Activated CD8-positive, alpha-beta T cell treated with anti-CD3 and anti-CD28 coated beads, Interleukin-2, amount 10 ng/mL, durations not matched to agents 7 days and 5 days (primary cell): ENCODE measurements around the gene DLD. TPM values are rescaled to one million over a fixed set of nuclear protein-coding genes. Genes with fewer than 3 reads are reported as not detected.
"Not testable (repeated sequence)": the region's sequence is repeated elsewhere in the genome, so short reads cannot be mapped to it uniquely, and the experiment has no call there.

Source experiments
- ATAC-seq: fragments of 150-1000 bp; cut with Tn5 transposase; one replicate; pipeline ENCODE4 v1.10.0; 2021; ENCODE audit warnings: moderate library complexity
- CTCF ChIA-PET: fragments of 350-600 bp; sonication (Branson Sonifier 250); formaldehyde crosslinking; loops from one replicate; lab custom pipeline; 2021; ENCODE audit warnings: antibody characterized with exemption; lab: Charles Lee
- POLR2A ChIA-PET: fragments of 350-600 bp; sonication (Branson Sonifier 250); formaldehyde crosslinking; loops from one replicate; lab custom pipeline; 2021; ENCODE audit warnings: antibody characterized with exemption; lab: Charles Lee
- DNase-seq: peaks from one replicate; pipeline ENCODE4 v3.0.0-alpha.2; 2020
- H3K27ac Mint-ChIP-seq: one replicate; pipeline ENCODE4 v1.8.0; 2021; ENCODE audit warnings: mild to moderate bottlenecking, mixed read lengths
- H3K27me3 Mint-ChIP-seq: one replicate; pipeline ENCODE4 v1.8.0; 2021; ENCODE audit warnings: low read depth, mixed read lengths
- H3K36me3 Mint-ChIP-seq: one replicate; pipeline ENCODE4 v1.8.0; 2021; ENCODE audit warnings: low read depth, mixed read lengths
- H3K4me1 Mint-ChIP-seq: one replicate; pipeline ENCODE4 v1.8.0; 2021; ENCODE audit warnings: low read depth, mixed read lengths
- H3K4me3 Mint-ChIP-seq: one replicate; pipeline ENCODE4 v1.8.0; 2021; ENCODE audit warnings: mild to moderate bottlenecking, mixed read lengths
- H3K9me3 Mint-ChIP-seq: one replicate; pipeline ENCODE4 v1.8.0; 2022; ENCODE audit warnings: mixed read lengths; ENCODE audit not compliant: insufficient read depth
- total RNA-seq, 2 experiments: library from RNA; stranded (reverse); gene quantifications; one replicate each; pipeline ENCODE4 v1.2.3, GENCODE V29; 2021

DLD gene, protein sequence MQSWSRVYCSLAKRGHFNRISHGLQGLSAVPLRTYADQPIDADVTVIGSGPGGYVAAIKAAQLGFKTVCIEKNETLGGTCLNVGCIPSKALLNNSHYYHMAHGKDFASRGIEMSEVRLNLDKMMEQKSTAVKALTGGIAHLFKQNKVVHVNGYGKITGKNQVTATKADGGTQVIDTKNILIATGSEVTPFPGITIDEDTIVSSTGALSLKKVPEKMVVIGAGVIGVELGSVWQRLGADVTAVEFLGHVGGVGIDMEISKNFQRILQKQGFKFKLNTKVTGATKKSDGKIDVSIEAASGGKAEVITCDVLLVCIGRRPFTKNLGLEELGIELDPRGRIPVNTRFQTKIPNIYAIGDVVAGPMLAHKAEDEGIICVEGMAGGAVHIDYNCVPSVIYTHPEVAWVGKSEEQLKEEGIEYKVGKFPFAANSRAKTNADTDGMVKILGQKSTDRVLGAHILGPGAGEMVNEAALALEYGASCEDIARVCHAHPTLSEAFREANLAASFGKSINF
- 10 to 100 TPM; 61.2 to 65.0 TPM for total RNA-seq

DNA sequence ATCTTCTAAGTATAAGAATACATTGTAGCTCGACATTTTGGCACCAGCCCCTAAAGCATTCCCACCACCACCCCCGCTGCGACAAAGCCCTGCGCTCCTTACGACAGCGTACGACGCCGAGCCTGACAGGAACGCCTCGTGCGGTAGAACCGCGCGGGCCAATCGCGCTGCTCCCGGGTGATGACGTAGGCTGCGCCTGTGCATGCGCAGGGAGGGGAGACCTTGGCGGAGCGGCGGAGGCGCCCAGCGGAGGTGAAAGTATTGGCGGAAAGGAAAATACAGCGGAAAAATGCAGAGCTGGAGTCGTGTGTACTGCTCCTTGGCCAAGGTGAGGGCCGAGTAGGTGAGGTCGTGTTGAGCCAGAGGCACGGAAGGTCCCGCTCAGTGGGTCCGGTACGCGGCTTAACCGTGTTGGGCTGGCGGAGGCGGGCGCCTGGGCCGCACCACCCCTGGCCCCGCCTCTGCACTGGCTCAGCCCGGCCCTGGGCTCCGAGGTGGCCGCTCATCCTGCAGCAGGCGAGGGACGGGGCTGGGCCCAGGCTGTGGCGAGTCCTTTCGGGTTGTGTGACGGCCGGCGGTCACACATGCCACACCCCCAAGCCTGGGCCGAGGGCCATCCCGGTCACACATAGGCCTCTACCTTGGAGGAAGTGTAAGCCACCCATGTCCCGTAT, at the start of gene DLD:
Gene DLD (plus strand): TSS at position 222 of the 674 bp plus-strand sequence. CDS start 68 bp downstream, at position 290.
- ChIA-PET POLR2A (interaction anchor here (0.6 to 4.1 kb wide), 7 partner anchors 9 to 721 kb away, joined by 3 to 22 read pairs (median 3); partner anchors contain the start of gene CBLL1), CTCF (interaction anchor here (0.8 to 5.9 kb wide), 7 partner anchors 9 to 688 kb away, joined by 3 to 75 read pairs (median 4); partner anchors contain the start of gene CBLL1)
- Mint-ChIP-seq H3K36me3 (peaks cover 24% of the 10 kb centered on the region), H3K4me1 (peaks cover 34% of the 10 kb centered on the region), H3K27me3 (peaks cover 4% of the 10 kb centered on the region), H3K27ac (peak within 1 kb of the TSS; percentile 95), H3K4me3 (peak within 1 kb of the TSS; percentile 88), H3K9me3 (no peaks in the 10 kb centered on the region)
- ATAC-seq = peak; percentile 99
- DNase-seq = peak; percentile 96

DNA sequence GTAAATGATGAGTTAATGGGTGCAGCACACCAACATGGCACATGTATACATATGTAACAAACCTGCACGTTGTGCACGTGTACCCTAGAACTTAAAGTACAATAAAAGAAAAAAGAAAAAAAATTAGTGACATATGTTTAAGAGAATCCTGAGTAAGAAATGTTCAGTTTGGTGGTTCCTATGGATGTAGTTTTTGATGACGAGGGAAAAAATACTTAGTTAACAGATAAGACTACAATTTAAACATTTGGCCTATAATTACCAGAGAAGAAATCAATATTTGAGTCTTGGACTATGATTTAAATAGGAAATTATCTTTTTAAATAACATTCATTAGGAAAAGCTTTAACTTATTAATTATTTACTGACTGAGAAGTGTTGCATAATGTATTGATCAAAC, 48.8 kb upstream of the DLD start:
- Mint-ChIP-seq H3K4me3 (no peak overlapping the region), H3K27me3 (peaks cover 9% of the 10 kb centered on the region), H3K27ac (no peak overlapping the region), H3K4me1 (no peaks in the 10 kb centered on the region), H3K36me3 (no peaks in the 10 kb centered on the region), H3K9me3 (no peaks in the 10 kb centered on the region)
- ChIA-PET POLR2A (no interaction called here), CTCF (no interaction called here)
- ATAC-seq = no peak
- DNase-seq = no peak

DNA sequence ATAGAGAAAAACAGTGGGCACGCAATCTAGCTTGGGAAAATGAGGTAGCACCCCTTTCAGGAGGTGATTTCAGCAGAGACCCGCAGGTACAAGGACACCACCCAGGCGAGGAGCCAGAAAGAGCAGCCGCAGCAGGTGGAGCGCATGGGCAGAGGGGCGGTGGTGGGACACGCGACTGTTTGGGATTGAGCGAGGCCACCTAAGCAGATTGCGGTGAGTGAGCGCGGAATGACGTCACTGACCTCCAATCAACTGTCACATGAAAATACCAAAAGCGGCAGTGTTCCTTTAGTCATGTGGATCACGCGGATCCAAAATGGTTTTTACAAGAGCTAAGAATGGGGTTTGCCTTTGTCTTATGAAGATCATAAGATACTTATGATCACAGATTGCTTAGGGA, 47.8 kb upstream of the DLD start:
- Mint-ChIP-seq H3K27ac (no peak overlapping the region), H3K4me3 (no peak overlapping the region), H3K27me3 (peaks cover 6% of the 10 kb centered on the region), H3K9me3 (no peaks in the 10 kb centered on the region), H3K36me3 (no peaks in the 10 kb centered on the region), H3K4me1 (no peaks in the 10 kb centered on the region)
- no peak for DNase-seq
- ChIA-PET CTCF (no interaction called here), POLR2A (interaction anchor here (0.6 kb wide), 1 partner anchor 718 kb away, joined by 4 read pairs; no protein-coding TSS in a partner anchor)
- ATAC-seq = no peak

DNA sequence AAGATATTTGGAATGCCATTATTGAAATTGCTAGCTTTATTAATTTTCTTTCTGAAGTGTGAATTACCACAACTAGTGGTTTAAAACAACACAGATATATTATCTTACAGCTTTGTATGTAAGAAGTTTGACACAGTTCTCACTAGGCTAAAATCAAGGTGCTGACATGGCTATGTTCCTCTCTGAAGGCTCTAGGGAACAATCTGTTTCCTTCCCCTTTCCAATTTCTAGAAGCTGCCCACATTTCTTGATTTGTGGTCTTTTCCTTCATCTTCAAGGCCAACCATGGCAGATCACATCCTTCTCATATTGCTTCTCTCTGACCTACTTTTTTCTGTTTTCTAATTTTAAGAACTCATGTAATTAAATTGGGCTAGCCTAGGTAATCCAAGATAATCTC, 44.7 kb upstream of the DLD start:
- H3K9me3 Mint-ChIP-seq = no peaks in the 10 kb centered on the region
- ATAC-seq (no peak), DNase-seq (no peak)
- no peak overlapping the region for H3K27ac Mint-ChIP-seq
- ChIA-PET POLR2A (interaction anchor here (1.0 kb wide), 1 partner anchor 11 kb away, joined by 3 read pairs; no protein-coding TSS in a partner anchor), CTCF (interaction anchor here (1.0 kb wide), 1 partner anchor 29 kb away, joined by 4 read pairs; no protein-coding TSS in a partner anchor)
- H3K4me1 Mint-ChIP-seq = no peaks in the 10 kb centered on the region
- H3K27me3 Mint-ChIP-seq = peaks cover 3% of the 10 kb centered on the region
- no peaks in the 10 kb centered on the region for H3K36me3 Mint-ChIP-seq
- no peak overlapping the region for H3K4me3 Mint-ChIP-seq

DNA sequence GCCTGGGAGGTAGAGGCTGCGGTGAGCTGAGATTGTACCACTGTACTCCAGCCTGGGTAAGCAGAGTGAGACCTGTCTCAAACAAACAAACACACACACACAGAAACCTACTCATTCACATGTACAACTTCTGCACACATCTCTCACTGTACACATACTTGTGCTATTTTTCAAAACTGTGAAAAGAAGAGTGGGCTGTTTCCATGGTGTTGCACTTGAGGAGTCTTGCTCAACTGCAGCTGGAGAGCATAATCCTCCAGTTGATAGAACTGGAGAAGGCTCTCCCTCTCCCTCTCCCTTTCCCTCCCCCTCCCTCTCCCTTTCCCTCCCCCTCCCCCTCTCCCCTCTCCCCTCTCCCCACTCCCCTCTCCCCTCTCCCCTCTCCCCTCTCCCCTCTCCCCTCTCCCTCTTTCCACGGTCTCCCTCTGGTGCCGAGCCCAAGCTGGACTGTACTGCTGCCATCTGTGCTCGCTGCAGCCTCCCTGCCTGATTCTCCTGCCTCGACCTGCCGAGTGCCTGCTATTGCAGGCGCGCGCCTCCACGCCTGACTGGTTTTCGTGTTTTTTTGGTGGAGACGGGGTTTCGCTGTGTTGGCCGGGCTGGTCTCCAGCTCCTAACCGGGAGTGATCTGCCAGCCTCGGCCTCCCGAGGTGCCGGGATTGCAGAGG, 43.7 kb upstream of the DLD start:
- Mint-ChIP-seq H3K36me3 (no peaks in the 10 kb centered on the region), H3K27me3 (peaks cover 9% of the 10 kb centered on the region), H3K9me3 (no peaks in the 10 kb centered on the region), H3K4me1 (no peaks in the 10 kb centered on the region), H3K27ac (no peak overlapping the region), H3K4me3 (no peak overlapping the region)
- POLR2A ChIA-PET = no interaction called here
- ATAC-seq (no peak), DNase-seq (no peak)
- CTCF ChIA-PET = no interaction called here

DNA sequence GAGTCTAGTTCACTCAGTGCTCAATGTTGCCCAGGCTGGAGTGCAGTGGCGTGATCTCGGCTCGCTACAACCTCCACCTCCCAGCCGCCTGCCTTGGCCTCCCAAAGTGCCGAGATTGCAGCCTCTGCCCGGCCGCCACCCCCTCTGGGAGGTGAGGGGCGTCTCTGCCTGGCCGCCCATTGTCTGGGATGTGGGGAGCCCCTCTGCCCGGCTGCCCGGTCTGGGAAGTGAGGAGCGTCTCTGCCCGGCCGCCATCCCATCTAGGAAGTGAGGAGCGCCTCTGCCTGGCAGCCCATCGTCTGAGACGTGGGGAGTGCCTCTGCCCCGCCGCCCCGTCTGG, 43.2 kb upstream of the DLD start:
- H3K4me1 Mint-ChIP-seq, H3K27me3 Mint-ChIP-seq, CTCF ChIA-PET, H3K36me3 Mint-ChIP-seq, H3K9me3 Mint-ChIP-seq, POLR2A ChIA-PET, DNase-seq, H3K4me3 Mint-ChIP-seq, ATAC-seq, H3K27ac Mint-ChIP-seq: not testable (repeated sequence)

DNA sequence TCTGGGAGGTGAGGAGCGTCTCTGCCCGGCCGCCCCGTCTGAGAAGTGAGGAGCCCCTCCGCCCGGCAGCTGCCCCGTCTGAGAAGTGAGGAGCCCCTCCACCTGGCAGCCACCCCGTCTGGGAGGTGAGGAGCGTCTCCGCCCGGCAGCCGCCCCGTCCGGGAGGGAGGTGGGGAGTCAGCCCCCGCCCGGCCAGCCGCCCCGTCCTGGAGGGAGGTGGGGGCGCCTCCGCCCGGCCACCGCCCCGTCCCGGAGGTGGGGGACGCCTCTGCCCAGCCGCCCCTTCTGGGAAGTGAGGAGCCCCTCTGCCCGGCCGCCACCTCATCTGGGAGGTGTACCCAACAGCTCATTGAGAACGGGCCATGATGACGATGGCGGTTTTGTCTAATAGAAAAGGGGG, 42.8 kb upstream of the DLD start:
- POLR2A ChIA-PET, H3K4me1 Mint-ChIP-seq, H3K9me3 Mint-ChIP-seq, DNase-seq, H3K27ac Mint-ChIP-seq, CTCF ChIA-PET, H3K4me3 Mint-ChIP-seq, H3K27me3 Mint-ChIP-seq, ATAC-seq, H3K36me3 Mint-ChIP-seq: not testable (repeated sequence)

DNA sequence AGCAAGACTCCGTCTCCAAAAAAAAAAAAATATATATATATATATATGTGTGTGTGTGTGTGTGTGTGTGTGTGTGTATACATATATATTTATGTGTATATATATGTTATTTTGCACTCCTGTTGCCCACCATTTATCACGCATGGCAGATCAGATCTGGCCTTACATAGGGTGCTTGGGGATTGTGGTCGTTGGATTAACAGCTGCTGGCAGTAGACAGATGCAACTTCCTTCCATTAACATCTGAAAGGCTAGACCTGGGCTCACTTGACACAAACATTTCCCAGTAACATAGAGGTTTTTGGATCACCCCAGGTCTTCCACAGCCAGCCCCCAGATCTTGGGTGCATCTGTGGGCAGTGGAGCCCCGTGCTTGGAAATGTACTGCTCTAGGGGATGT, 40.8 kb upstream of the DLD start:
- DNase-seq (no peak), ATAC-seq (no peak)
- ChIA-PET POLR2A (no interaction called here), CTCF (interaction anchor here (1.6 kb wide), 1 partner anchor 29 kb away, joined by 4 read pairs; no protein-coding TSS in a partner anchor)
- Mint-ChIP-seq H3K4me3 (no peak overlapping the region), H3K27me3 (peaks cover 9% of the 10 kb centered on the region), H3K9me3 (no peaks in the 10 kb centered on the region), H3K4me1 (peaks cover 1% of the 10 kb centered on the region), H3K36me3 (no peaks in the 10 kb centered on the region), H3K27ac (no peak overlapping the region)

DNA sequence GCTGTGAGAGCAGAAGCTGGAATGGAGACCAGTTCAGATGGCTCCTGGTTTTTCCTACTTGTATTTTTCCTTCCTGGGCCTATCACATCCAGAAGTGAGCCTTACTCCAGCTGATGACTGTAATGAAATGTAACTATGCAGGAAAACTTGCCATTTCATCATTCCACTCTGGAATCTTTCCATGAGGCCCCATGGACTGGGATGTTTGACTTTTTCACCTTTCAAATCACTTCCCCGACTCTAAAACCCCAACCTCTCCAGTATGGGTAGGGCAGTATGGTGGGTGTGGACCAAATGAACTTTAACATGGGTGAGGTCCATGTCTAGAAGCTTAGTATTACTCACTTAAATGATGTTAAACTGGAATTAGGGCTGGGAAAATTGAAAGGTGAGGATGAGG, 40.3 kb upstream of the DLD start:
- H3K27ac Mint-ChIP-seq = no peak overlapping the region
- peaks cover 9% of the 10 kb centered on the region for H3K27me3 Mint-ChIP-seq
- DNase-seq (no peak), ATAC-seq (no peak)
- ChIA-PET POLR2A (no interaction called here), CTCF (interaction anchor here (1.6 kb wide), 1 partner anchor 29 kb away, joined by 4 read pairs; no protein-coding TSS in a partner anchor)
- no peak overlapping the region for H3K4me3 Mint-ChIP-seq
- H3K36me3 Mint-ChIP-seq = no peaks in the 10 kb centered on the region
- peaks cover 2% of the 10 kb centered on the region for H3K4me1 Mint-ChIP-seq
- H3K9me3 Mint-ChIP-seq = no peaks in the 10 kb centered on the region

DNA sequence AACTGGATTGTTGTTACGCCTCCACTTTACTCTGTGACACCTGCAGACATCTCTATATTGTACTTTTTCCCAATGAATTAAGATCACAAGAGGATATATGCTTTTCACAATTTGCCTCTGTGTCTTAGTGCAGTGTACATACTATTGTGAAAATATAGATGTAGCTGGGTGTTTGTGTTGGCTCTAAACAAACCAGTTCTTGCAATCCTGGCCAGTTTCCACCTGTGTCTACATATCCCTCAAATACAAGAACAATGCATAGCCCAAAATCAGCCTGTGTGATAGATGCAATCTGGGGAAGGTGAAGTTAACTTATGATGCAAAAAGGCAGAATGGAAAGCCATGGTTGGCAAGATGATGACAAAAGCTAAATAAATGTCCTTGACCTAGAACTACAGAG, 36.5 kb upstream of the DLD start:
- H3K27ac Mint-ChIP-seq = no peak overlapping the region
- no peaks in the 10 kb centered on the region for H3K36me3 Mint-ChIP-seq
- H3K9me3 Mint-ChIP-seq = no peaks in the 10 kb centered on the region
- POLR2A ChIA-PET = no interaction called here
- DNase-seq (no peak), ATAC-seq (no peak)
- CTCF ChIA-PET = interaction anchor here (1.0 to 2.3 kb wide), 3 partner anchors 20 to 291 kb away, joined by 3 to 9 read pairs (median 4); no protein-coding TSS in a partner anchor
- no peak overlapping the region for H3K4me3 Mint-ChIP-seq
- H3K27me3 Mint-ChIP-seq = peaks cover 6% of the 10 kb centered on the region
- peaks cover 31% of the 10 kb centered on the region for H3K4me1 Mint-ChIP-seq

DNA sequence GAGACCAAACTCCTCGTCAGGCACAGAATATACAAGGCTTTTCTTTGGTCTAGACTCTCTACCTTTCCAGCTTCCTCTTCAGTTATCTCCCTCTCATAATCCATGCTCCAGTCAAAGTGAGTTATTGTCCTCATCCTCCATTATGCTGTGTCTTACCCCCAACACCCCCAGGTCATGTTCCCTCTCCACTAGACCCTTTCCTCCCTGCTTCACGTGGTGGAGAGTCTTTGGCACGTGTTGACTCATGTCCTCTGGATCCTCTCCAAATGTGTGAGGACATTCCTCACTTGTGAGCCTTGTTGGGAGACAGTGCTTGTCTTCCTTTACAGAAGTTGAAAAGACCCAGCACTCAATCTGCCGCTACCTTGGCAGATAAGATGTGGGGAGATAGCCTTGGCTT, 36.0 kb upstream of the DLD start:
- H3K4me3 Mint-ChIP-seq = no peak overlapping the region
- H3K9me3 Mint-ChIP-seq = no peaks in the 10 kb centered on the region
- H3K27me3 Mint-ChIP-seq = peaks cover 6% of the 10 kb centered on the region
- POLR2A ChIA-PET = no interaction called here
- no peaks in the 10 kb centered on the region for H3K36me3 Mint-ChIP-seq
- DNase-seq (no peak), ATAC-seq (no peak)
- no peak overlapping the region for H3K27ac Mint-ChIP-seq
- H3K4me1 Mint-ChIP-seq = peaks cover 31% of the 10 kb centered on the region
- CTCF ChIA-PET = interaction anchor here (1.5 to 2.3 kb wide), 2 partner anchors 20 to 24 kb away, joined by 4 to 9 read pairs; no protein-coding TSS in a partner anchor
